HG03432 (cell line): ENCODE measurements around the gene KIF4A.
"Not testable (repeated sequence)": the region's sequence is repeated elsewhere in the genome, so short reads cannot be mapped to it uniquely, and the experiment has no call there.

Experiments used
- ATAC-seq: cut with Tn5 transposase; IDR thresholded peaks from one replicate; pipeline ENCODE4 v1.9.1; 2021; ENCODE audit warnings: mild to moderate bottlenecking, moderate library complexity; ENCODE audit not compliant: unreplicated experiment

The KIF4A gene

DNA sequence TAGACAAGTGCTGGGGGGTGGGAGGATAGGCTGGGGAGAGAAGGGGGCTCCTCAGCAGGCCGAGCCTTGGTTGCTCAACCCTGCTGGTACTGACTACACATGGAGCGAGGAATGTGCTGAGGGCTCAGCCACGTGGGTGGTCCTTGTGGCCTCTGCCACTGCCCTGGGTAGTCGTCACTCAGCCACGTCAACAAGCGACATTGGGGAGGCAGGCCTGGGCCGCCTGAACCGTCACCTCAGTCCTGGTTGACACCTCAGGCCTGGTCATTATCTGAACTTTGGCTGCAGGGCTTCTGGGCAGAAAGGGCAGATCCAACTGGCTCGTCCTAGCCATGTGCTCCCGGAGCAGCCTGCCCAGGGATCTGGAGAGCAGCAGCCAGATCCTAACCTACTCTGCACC lies 70.5 kb downstream of the KIF4A start:
- no peak for ATAC-seq

DNA sequence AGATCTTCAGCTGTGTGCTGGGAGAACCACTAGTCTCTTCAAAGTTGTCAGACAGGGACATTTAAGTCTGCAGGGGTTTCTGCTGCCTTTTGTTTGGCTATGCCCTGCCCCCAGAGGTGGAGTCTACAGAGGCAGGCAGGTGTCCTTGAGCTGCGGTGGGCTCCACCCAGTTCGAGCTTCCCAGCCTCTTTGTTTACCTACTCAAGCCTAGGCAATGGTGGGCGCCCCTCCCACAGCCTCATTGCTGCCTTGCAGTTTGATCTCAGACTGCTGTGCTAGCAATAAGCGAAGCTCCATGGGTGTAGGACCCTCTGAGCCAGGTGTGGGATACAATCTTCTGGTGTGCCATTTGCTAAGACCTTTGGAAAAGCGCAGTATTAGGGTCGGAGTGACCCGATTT lies 78.8 kb downstream of the KIF4A start:
- not testable (repeated sequence) for ATAC-seq

DNA sequence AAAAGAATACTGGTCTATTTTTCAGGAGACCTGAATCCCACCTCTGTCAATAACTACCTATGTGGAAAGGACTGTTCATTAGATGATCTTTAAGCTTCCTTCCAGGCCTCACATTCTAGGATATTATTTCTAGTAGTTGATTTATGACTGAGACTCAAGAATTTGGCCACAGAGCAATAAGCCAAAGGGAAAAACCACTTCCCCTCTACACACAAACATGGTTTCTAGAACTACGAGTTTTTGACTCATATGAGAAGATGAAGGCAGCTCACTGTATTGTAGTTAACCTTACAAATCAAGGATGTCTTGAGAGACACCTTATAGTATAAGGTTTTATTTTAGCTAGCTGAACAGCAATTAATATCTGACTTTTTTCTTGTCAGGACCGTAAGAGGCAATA lies 96.3 kb downstream of the KIF4A start:
- ATAC-seq = no peak

DNA sequence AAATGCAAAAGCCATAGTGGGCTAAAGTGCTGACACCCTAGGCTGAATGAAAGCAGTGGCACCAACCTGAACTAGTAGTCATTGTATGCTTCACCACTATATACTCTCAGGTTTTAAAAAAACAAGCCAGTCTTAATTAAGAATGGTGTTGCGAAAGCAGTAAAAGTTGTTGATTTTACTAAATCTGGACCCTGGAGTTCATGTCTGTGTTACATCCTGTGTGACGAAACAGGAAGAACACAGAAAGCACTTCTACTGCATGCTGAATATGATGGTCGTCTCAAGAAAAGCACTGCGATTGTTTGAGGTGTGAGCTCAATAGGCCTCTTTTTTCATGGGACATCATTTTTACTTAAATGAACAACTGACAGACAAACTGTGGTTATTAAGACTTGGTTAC lies 109.0 kb downstream of the KIF4A start:
- ATAC-seq = no peak

DNA sequence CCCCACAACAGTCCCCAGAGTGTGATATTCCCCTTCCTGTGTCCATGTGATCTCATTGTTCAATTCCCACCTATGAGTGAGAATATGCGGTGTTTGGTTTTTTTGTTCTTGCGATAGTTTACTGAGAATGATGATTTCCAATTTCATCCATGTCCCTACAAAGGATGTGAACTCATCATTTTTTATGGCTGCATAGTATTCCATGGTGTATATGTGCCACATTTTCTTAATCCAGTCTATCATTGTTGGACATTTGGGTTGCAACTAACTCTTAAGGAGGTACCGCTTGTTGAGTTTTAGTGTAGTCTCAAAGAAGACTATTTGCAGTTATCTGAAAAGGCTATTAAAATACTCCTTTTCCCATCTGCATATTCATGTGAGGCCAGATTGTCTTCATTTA lies 110.3 kb downstream of the KIF4A start:
- ATAC-seq = not testable (repeated sequence)

DNA sequence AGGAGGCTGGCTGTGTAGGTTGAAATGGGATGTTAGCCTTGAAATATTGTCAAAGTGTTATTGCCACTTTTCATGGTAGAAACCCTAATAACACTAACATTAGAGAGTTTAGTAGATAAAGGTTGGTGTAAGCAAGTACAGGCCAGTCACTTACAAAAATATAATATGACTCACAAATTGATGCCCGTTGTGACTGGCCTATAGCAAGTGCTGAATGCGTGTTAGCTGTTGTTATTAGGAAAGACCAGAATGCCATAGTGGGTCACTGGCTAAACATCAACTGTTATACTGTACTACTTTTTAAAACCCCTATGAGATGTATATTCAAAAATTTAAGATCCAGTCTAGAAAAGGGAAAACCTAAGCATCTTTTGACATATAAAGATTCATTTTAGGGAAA lies 112.8 kb downstream of the KIF4A start:
- ATAC-seq = no peak

DNA sequence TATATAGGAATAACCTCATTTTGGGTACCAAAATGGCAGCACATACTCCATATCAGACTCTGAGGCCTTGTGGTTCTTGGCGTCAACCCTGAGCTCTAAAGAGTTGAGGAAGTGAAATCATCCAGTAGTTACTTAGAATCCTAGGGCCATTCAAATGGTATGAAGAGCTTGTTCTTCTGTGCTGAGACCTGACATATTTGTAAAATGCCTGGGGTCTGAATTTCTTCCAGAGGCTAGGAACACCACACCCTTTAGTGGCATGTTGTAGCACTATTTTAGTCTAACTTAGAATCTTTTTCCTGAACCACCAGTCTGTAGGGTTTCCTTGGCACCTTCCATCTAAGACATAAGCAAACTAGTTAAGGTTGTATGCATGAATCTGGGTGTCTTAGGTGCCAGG lies 115.1 kb downstream of the KIF4A start:
- ATAC-seq = no peak

DNA sequence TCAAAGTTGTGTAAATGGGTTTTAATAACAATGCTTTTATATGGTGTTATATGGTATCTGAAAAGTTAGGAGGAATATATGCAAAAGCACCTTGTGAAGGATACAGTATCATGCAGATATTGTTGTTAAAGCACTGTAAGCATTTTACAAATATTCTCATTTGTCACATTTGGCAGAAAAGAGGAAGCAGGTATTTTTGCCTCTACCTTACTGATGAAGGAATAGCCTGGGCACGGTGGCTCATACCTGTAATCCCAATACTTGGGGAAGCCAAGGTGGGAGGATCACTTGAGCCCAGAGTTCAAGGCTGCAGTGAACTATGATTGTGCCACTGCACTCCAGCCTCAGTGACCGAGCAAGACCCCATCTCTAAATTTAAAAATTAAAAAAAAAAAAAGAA lies 121.0 kb downstream of the KIF4A start:
- no peak for ATAC-seq

DNA sequence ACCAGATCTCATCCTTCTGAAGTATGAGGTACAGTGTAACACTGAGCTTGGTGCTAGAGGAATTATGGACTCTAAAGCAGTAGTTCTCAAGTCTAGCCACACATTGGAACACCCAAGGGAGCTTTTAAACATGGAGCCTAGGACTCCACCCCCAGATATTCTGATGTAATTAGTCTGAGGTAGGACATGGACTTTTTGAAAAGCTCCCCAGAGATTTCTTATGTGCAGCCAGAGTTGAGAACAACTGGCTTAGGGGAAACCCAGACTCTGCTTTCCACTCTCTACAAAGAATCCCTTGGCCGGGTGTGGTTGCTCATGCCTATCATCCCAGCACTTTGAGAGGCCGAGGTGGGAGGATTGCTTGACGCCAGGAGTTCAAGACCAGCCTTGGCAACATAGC lies 121.6 kb downstream of the KIF4A start:
- ATAC-seq = no peak

DNA sequence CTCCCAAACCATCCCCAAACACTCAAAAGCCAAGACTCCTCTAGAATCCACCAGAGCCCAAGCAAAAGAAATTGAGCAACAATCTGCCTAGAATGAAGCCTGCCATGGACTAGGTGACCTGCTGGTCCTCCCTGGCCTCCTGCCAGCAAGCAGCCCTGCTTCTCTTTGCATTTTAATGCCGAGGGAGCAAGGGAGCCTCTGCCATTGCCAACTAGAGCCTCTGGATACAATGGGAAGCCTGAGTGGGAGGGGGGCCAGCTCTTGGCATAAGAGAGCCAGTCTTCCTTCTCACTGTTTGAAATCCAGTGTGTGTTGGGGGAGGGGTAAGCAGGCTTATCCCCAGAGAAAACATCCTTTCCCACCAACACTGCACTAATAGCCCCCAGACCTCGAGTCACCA lies 131.7 kb downstream of the KIF4A start:
- ATAC-seq = no peak

DNA sequence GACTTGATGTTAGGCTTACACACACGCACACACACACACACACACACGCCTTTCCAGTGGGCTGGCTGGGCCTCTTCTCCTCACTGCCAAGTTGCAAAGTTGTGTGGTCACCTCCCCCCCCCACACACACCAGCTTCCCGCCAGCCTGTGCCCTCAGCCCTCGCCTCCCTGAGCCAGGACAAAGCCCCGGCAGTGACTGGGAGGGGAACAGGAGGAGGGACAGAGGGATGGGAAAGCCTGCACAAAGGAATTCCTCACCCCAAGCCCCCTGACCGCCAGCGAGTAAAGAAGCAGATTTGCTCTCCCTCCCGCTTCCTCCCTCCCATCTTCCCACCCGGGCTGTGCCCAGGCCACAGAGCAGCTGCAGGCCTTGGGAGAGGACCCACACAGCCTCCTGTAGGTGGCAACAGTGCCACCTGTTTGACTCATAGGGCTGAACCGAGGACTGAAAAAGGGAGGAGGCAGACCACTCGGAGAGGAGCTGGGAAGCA lies 133.0 kb downstream of the KIF4A start, which contains the start of gene GDPD2:
Gene GDPD2 (plus strand): TSS at position 464 of the 491 bp plus-strand sequence. CDS start 1,671 bp downstream, outside the sequence.
- no peak for ATAC-seq

DNA sequence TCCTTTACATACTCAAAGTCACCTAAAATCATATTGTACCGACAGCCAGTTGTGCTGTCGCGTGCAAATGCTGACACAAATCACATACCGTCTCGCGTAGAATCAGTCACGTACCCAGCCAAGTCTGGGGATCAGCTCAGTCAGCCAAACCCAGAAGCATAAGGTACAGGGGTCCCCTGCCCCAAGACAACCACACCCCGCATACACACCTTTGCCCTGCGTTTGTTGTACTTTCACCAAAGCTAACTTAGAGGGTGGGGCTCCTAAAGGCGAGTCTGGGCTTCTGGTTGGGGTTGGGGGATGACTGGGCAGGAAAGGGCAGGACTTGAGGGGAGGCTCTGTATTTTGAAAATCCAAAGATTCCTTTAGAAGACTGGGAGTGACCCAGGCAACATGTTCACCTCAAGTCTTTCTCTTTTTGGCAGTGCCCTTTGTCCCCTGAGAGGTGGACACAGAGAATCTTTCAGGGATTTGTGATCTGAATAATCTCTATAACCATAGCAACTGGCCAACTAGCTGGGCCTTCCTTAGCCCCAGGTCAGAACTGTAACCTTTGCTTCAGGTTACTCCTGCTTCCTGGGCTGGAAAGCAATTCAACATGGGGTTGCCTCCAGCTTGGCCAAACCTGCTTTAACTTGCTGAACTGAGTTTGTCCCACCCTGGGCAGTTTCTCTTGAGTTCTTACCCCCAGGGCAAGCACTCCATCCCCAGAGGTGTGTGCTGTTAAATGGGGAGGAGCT lies 134.2 kb downstream of the KIF4A start:
- ATAC-seq = no peak

DNA sequence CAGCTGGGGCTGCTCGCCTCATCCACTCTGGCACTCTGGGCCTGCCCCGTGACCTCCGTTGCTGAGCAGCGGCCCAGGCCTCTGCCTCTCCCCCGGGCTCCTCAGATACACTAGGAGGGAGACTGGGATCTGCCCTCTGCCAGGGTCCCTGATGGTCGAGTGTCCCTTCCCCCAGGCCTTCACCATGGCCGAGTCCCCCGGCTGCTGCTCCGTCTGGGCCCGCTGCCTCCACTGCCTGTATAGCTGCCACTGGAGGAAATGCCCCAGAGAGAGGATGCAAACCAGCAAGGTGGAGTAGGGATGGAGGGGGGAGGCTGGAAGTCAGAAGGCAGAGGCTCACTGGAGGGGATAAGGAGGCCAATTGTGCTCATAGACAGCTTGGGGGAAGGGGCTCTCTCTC lies 134.9 kb downstream of the KIF4A start:
- ATAC-seq = no peak

DNA sequence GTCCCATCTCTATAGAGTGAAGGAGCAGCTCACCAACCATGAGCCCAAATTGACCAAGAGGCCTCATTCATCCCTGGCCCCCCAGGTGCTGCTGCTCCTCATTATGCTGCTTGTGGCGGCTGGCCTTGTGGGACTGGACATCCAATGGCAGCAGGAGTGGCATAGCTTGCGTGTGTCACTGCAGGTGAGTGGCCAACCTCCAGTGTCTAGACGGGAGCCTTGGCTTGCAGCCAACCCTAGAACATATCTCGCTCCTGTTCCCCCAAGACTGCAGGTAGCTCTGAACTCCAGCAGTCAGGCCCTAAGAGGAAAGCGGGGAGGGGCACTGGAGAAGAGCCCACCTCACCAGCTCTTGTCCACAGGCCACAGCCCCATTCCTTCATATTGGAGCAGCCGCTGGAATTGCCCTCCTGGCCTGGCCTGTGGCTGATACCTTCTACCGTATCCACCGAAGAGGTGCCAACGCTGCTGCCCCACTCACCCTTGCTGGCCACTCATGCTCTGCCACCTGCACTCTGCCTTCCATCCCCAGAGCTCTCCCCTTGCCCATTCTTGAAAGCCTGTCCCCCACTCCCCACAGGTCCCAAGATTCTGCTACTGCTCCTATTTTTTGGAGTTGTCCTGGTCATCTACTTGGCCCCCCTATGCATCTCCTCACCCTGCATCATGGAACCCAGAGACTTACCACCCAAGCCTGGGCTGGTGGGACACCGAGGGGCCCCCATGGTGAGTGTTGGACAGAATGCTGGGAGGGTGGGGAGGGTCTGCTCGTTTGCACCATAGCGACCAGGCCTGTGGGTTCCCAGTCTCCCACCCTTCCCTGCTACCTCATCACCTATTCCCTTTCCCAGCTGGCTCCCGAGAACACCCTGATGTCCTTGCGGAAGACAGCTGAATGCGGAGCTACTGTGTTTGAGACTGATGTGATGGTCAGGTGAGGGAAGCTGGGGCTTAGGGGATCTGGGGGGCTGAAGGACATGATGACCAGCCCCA lies 136.7 kb downstream of the KIF4A start:
- no peak for ATAC-seq

DNA sequence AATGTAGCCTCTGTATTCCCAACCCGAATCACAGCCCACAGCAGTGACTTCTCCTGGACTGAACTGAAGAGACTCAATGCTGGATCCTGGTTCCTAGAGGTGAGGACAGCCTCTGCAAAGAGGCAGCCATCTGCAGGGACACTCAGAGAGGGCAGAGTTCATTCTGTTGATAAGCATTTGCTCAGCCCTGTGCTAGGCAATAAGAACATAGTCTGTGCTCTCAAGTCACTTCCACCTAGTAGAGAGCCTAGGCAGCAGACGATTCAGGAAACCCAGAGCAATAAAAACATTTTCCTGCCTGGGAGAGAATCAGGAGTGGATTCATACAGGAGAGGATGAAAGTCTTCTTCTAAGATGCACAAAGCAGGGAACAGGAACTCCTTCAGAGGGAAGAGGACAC lies 137.5 kb downstream of the KIF4A start:
- no peak for ATAC-seq

DNA sequence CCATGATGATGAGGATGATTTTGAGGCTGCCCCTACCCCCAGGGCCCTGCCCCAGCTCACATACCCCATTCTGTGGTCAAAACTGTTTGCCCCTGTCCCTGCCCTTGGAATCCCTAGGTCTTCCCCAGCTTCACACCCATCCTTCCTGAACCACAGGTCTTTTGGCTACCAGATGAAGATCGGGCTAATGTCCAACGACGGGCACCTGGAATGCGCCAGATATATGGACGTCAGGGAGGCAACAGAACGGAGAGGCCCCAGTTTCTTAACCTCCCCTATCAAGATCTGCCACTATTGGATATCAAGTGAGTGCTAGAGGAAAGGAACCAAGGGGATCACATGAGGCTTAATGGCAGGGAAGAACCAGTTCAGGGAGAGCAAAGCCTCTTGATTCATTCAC lies 139.9 kb downstream of the KIF4A start:
- ATAC-seq = no peak

DNA sequence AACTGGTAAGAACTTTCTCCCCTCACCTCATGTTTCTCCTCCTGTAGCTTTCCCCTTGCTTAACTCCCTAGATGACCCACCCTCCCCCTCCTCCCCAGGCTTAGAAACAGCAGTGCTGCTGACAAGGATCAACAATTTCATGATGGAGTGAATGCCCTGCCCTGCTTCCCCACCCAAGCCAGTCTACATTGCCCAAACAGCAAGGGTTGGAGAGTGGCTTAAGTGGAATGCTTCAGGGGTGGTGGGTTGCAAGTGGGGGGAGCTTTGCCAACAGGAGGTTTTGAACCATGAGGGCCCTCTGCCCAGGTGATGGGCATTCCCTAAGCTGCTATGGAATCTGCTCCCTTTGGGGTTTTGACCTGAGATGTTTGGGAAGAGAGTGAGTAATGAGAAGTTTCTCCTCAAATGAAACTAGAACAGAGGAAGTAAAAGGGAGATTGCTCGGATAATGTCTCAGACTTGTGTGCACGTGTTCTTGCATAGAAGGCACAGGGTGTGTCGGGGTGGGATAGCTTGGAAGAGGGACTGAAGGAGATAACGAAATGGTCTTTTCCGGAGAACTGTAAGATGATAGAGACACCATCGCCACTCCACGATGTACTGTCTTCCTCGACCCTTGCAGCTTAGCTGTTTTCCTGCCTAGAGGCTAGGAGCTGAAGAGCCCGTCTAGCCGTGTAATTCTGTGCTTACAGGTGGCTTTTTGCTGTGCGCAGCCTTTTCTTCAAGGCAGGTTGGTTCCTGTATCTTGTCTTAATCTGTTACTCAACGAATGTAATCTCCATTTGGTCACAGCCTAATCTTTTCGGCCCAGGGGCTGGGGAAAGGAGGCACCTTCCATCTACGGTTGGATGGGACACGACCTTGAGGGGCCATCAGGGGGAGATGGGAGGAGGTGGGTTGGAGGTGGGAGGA lies 143.3 kb downstream of the KIF4A start:
- ATAC-seq = no peak

DNA sequence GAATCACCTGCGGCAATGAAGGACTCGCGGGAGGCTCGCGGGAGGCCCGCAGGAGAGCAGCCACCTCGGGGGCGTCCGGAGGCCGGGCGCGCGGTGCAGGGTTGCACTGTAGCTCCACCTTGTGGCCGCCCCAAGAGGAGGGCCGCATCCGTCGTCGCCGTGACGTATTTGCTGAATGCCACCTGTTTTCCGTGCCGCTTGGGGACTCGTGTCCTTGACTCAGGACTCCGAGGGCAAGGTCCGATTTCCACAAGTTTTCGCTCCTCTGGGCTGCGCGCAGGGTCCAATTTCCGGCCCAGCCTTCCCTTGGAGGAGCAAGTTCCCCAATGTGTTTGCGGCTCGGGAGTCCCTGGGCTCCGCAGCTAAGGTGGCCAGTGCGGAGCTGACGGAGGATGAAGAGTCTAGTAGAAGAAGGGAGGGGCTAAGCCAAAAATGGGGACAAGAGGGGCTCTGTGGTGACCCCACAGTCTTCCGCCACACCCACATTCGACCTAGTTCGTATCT lies 144.0 kb downstream of the KIF4A start:
- ATAC-seq = peak; percentile 78

DNA sequence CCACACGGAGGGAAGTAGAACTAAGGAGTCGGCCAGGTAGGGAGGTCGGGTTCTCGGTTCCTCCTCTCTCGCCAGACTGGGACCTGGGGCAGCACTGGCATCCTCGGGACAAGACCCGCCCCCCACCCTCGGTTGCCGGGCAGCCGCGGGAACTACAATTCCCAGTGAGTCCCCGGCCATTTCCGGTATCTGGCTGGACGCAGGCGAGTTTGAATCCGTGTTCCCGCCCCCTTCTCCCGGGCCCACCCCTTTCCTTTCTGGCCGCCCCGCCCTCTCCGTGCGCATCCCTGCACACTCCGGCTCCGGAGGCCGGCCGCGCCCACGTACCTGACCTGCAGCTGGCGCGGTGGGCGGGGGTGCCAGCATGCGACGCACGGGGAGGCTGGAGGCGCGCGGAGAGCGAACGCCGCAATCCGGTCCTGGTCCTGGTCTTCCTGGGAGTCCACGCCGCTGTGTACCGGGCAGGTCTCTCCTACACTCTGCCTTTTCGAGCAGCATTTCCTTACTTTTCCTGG lies 144.5 kb downstream of the KIF4A start:
- peak; percentile 73 for ATAC-seq

DNA sequence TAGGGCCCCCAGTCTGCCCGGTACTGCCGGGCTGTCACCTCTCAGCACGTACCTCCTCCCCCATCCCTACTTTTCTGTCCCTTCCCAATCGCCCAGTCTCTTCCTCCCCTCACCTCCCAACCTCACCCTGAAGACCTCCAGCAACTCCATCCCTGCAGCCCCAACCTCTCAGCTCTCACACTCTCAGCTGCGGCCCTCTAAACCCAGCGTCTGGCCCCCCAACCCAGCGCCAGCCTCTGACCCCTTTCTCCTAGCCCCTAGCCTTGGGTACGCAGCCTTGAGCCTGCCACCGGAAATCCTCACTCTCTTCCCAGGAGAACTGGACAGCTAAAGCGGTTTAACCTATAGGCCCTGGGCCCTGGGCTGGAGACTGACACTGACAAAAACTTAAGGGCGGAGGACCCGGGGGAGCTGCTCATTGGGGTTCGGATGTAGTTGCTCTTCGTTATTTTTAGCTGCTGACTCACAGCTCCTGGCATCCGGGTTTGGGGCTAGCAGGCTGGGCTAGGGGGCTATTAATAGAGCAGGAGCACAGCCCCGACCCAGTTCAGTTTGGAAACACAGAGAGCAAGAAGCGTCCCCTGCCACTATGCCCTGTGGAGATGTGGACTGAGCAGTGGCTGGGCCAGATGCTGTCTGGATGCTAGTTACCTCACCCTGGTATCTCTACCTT lies 145.1 kb downstream of the KIF4A start:
- ATAC-seq = peak; percentile 3
